ENCODE measurements around the gene EXOC3L4.
A peak's percentile ranks its signal among the peaks of the same experiment; 100 is the strongest.
"Not testable (repeated sequence)": the region's sequence is repeated elsewhere in the genome, so short reads cannot be mapped to it uniquely, and the experiment has no call there.

EXOC3L4 gene

DNA sequence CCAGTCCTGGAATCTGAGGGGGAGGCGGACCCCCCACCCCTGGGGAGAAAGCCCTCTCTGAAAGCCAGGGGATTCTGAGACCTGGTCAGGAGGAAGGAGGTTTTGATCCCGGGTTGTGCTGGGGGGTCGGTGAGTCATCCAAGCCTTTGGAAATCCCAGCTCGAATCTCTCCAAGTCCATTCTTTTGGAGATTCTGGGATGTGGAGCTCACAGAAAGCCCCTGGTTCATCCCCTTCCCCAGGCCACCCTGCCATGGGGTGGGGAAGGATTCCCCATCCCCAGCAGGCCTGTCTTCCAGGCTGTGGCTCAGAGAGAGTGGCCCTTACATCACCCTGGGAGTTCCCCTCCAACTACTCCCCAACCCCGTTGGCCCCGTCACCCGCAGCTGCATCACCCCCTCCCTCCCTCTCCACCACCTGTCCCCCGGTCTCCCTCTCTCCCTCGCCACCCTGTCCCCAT is 14.3 kb downstream of the EXOC3L4 start:
- no peak for DNase-seq

- no peak for DNase-seq
Measured at GRCh38 chr14:103109535-103110441, 15.3 kb downstream of the EXOC3L4 start.

DNA sequence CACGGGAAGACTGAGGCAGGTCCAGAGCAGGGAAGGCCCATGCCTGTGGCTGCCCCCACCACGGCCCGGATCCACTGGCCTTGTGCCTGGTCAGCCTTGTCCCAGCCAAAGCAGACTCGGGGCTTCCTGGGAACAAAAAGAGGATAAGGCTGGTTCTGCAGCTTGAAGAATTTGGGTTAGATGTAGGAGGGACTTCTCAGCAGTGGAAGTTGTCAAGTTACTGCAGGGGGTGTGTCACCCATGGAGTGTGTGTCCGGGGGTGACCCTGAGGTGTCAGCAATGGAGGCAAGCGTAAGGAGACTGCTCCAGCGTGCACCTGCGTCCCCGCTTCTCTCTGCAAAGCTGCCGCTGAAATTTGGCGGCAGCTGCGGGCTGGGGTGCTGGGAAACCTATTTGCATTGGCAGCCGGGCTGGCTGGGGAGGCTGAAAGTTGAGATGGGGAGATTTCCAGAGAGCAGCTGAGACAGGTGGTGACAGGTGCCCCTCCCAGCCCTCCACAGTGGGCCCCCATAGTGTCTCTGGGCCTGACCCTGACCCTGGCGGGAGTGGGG is 16.2 kb downstream of the EXOC3L4 start:
- no peak for DNase-seq

DNA sequence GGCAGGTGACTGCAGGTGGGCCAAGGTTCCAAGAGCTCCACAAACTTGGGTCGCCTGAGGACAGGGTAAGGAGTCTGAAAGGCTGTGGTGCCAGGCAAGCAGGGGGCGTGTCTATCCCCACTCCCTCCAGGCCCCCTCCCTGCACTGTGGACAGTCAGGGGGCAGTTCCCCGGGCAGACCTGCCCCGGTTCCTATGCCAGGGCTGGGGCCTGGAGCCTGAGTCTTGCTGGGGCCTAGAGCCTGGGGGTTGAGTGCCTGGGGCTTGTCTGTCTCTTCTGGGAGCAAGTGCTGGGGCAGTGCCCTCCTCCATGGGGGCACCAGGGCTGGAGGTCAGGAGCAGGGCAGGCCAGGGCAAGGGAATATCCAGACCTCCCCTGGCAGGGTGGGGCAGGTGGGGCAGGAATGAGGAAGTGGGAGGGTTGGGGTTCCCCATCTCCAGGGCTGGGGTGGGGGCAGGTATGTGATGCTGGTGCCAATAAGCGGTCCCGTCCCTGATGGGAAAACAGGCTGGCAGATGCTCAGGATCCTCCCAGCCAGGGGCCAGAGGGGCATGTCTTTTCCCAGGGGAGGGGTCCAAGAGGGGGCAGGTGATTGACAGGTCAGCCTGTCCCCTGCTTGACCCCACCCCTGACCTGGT is 16.8 kb downstream of the EXOC3L4 start:
- no peak for DNase-seq

DNA sequence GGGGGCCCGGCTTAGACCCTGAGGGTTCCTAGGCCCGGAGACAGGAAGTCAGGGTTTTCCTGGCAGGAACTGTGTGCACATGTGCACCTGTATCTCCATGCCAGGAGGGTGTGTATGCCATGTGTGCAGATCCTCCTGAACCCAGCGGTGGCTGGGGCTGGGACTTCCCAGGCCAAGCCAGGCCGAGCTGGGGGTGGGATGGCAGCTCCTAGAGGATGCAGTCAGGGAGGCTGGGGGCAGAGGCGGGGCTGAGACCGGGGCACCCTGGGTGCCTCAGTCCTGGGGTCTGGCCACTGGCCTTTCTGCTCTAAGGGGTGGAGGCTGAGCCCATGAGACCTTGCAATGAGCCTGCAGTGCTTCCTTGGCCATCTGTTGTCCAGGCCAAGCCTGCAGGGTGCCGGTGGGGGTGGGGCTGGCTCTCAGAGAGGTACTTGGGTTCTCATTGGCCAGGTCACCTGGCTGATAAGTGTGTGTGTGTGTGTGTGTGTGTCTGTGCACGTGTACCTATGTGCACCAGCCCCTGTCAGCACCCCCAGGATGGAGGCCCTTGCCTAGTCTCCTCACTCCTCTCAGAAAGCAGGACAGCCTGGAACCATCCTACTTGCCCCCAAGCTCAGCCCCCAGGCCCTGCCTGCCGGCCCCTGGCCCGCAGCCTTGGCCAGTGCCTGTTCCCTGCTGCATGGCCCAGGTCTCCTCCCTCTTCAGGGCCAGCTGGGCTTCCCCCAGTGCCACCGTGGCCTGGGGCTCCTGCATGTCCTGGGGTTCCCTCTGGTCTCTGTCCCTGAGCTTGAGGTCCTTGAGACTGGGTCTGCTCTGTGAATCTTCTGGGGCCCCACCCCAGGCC is 18.1 kb downstream of the EXOC3L4 start:
- no peak for DNase-seq

DNA sequence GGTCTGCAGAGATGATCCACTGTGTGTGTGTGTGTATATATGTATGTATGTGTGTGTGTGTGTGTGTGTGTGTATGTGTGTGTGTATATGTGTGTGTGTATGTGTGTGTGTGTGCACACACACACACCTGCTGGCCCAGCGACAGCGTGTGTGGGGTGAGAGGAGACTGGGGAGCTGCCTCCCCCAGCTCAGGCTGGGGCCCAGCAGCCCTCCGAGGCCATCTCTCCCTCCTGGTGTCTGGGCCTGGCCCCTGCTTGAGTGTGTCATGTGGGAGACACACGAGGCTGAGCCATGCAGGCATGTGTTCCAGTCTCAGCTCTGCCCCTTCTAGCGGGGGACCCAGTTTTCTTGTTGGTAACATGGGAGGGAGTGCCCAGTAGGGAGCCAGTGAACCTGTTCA is 18.8 kb downstream of the EXOC3L4 start:
- DNase-seq, result no peak

DNA sequence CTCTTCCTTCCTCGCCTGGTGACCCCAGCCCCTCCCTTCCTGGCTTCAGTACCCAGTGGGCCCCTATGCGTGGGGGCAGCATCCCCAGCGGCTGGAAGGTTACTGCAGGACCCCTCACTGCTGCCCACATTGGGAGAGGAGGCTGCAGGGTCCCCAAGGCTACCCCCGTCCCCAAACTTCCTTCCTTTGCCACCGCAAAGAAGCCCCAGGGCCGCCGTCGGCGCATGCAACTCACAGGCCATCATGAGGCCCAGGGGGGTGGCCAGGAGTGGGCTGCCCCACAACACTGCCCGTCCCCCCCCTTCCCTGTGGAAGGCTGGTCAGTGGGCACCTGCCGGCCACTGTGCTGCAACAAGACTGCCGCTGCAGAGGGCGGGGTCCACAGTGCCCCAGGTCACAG is 19.2 kb downstream of the EXOC3L4 start:
- DNase-seq, result no peak

GRCh38 chr14:103115086-103115679 is 20.7 kb downstream of the EXOC3L4 start:
- not testable (repeated sequence) for DNase-seq

DNA sequence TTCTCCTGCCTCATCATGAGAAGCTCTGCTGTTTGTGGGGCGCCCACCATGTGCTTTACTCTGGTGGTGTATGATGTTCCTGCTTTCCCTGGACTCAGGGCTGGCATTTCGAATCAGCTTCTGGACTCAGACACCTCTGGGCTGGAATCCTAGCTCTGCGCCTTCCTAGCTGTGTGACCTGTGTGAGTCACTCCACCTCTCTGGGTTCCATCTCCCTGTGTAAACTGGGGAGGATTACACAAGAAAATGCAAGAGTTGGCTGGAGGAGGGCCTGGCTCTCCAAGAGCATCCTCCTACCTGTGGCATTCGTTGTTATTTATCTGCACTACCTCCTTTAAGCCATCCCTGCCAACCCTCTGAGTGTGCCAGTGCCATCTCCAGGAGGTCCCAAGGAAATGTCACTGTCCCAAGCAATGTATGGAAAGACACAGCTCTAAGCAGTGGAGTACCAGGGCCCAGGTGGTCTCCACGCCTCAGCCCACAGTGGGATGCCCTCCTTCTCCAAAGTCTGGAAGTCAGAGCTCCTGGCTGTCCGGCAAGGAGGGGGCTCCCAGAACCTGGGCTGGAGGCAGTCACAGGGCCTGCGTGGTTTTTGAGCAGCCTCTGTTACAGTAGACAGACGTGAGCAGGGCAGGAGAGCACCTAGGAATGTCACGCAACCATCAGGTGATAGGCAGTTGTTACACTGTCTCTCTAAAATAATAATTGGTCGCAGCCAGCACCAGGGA is 21.5 kb downstream of the EXOC3L4 start:
- no peak for DNase-seq

- DNase-seq, result no peak
Measured at GRCh38 chr14:103116636-103117035, 22.1 kb downstream of the EXOC3L4 start.

GRCh38 chr14:103117499-103117898 is 23.0 kb downstream of the EXOC3L4 start:
- DNase-seq, result not testable (repeated sequence)

GRCh38 chr14:103118018-103118662 is 23.6 kb downstream of the EXOC3L4 start:
- peak; percentile 29 for DNase-seq

- DNase-seq, result no peak
Measured at GRCh38 chr14:103118663-103119404, 24.3 kb downstream of the EXOC3L4 start.

GRCh38 chr14:103119527-103119926 is 25.0 kb downstream of the EXOC3L4 start:
- DNase-seq, result not testable (repeated sequence)

GRCh38 chr14:103121121-103121845 is 26.8 kb downstream of the EXOC3L4 start:
- DNase-seq, result peak; percentile 79

DNA sequence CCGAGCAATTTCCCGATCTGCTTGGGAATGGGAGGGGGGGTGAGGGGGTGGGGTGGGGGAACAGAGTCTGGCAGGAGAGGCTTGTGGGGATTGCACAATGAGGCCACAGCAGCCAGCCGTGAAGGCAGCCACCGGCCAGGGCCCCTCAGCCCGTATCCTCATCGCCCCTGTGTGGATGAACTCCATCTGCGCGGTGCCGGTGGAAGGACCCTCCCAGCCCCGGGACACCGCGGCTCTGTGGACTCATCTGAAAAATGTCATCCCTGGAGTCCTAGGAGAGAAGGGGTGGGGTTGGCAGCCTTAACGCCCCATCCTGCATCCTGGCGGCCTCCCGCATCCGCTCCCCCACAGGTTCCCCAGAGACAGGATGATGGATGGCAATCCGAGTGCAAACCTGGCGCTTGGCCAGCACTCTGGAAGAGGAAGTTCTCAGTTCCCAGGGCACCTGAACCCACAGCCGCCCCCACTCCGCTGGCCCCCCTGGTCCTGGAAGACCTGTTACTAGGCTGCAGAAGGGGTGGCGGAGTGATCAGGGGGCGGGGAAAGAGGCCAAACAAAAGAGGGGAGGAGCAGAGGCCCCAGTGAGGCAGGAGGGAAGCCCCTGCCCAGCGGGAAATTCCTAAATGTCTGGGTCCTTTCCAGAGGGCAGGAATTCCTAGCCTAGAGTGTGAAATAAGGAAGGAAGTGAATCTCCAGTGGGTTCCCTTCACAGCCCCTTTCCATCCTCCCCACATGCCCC is 27.5 kb downstream of the EXOC3L4 start:
- DNase-seq, result peak; percentile 90

DNA sequence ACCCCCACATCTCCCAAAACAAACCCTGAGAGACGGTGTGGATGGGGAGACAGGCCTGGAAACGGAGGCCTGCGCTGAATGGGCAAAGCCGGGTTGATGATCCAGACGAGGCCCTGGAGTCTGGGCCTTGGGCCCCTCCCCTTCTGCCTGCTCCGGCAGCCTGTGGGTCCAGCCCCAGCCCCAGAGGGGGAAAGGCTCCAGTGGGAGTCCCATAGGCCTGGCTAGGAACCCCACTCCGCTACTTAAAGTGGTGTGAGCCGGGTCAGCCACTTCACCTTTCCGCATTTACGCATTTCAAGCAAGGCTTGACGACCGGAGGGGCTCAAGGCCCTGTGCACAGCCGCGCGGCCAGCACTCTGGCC is 28.0 kb downstream of the EXOC3L4 start:
- no peak for DNase-seq

DNA sequence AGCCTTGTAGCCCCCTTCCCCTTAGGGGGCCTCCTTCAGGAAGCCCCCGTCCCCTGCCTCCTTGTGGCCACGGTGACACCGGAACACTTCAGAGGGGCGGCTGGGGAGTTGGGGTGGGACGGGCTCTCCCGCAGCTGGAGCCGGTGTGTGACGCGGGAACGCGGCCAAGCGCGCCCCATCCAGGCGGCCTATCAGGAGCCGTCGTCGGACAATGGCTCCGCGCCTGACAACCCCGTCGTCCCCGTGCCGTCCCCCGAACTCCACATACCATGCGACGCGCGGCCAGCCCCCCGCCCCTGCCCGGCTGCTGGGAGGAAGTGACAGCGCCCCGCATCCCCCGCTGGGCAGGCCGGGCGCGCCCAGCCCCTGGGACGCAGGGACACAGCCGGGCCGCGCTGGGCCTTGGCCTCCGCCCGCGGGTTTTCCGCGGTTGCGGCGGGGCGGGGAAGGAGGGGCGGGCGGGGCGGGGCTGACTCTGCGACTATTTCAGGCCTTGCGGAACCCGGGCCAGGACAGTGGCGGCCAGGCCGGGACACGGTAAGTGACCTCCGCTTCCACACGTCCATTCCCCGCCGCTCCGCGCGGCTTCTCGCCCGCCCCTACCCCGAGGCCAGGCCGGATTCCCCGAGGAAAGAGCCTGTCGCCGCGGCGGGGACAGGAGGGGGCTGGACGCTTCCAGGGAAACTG is 28.6 kb downstream of the EXOC3L4 start, which contains the start of gene TNFAIP2:
TSS of gene TNFAIP2 (plus strand) at position 515 of the 687 bp plus-strand sequence. CDS start 2,997 bp downstream, outside the sequence.
- DNase-seq, result no peak
